ENCODE results near the gene CEP70.

GRCh38 chr3:138468886-138469285 lies 125.2 kb downstream of the CEP70 start:
- TF ChIP-seq CTCF (IDR thresholded peaks at IDR 0.05) (no peak), EZH2 (IDR thresholded peaks at IDR 0.05) (no peak), EZH2phosphoT487 (IDR thresholded peaks at IDR 0.05) (no peak)
